Measurements from ENCODE around the gene PIGU.

GRCh38 chr20:34524426-34524825 is 152.5 kb downstream of the PIGU start:
- TF ChIP-seq CTCF (tag by site-specific recombination; IDR thresholded peaks at IDR 0.05) (no peak), ZNF510 (tag by site-specific recombination; IDR thresholded peaks at IDR 0.05; ENCODE audit: insufficient replicate concordance) (no peak), ZNF501 (tag by site-specific recombination; IDR thresholded peaks at IDR 0.05) (no peak), ZNF768 (tag by site-specific recombination; IDR thresholded peaks at IDR 0.05) (no peak), SP2 (tag by site-specific recombination; IDR thresholded peaks at IDR 0.05) (no peak), ZNF10 (tag by site-specific recombination; IDR thresholded peaks at IDR 0.05) (no peak), ZNF518A (tag by site-specific recombination; conservative IDR thresholded peaks at IDR 0.05; ENCODE audit: low read depth) (no peak), ZNF146 (tag by site-specific recombination; IDR thresholded peaks at IDR 0.05) (no peak), MYNN (tag by site-specific recombination; IDR thresholded peaks at IDR 0.05; ENCODE audit: borderline replicate concordance) (no peak), ZNF76 (tag by site-specific recombination; IDR thresholded peaks at IDR 0.05; ENCODE audit: borderline replicate concordance, low read depth) (no peak), ZNF24 (tag by site-specific recombination; IDR thresholded peaks at IDR 0.05) (no peak)

Measured in HEK293 (cell line).